IMR-90 (cell line): ENCODE measurements around the gene ADSS1. TPM values are rescaled to one million over a fixed set of nuclear protein-coding genes. Genes with fewer than 3 reads are reported as not detected.
A peak's percentile ranks its signal among the peaks of the same experiment; 100 is the strongest.

Source experiments
- ATAC-seq: fragments of 200-7000 bp; cut with Tn5 transposase; 2 replicates; pipeline ENCODE4 v1.9.1; 2020; ENCODE audit warnings: low read depth, mild to moderate bottlenecking, moderate library complexity
- BruUV-seq: library from RNA; stranded (reverse); fragments of 400-500 nt; replicated peaks from 2 replicates; lab custom pipeline; 2021; lab: Mats Ljungman, UMichigan
- CTCF ChIA-PET: fragments of 300-600 bp; formaldehyde crosslinking; extraction: SDS; loops from one replicate; lab custom pipeline; 2021; ENCODE audit warnings: antibody characterized with exemption; lab: Yijun Ruan, JAX
- POLR2A ChIA-PET: fragments of 300-600 bp; sonication (Branson Sonifier 250); formaldehyde crosslinking; loops from one replicate; lab custom pipeline; 2022; ENCODE audit warnings: antibody characterized with exemption; ENCODE audit not compliant: unreplicated experiment; lab: Charles Lee
- DNase-seq: peaks from one replicate; pipeline ENCODE4 v3.0.0; 2013
- H2AFZ ChIP-seq: replicated peaks from 2 replicates; pipeline ENCODE3; 2013; ENCODE audit warnings: low read length, mild to moderate bottlenecking; ENCODE audit not compliant: poor library complexity
- H2AK5ac ChIP-seq: 2 replicates; pipeline ENCODE4 v1.6.1; 2013; ENCODE audit warnings: low read depth, low read length, inconsistent platforms
- H2AK9ac ChIP-seq: replicated peaks from 2 replicates; pipeline ENCODE3; 2013; ENCODE audit warnings: mild to moderate bottlenecking, low read depth, low read length, moderate library complexity; ENCODE audit not compliant: poor library complexity
- H2BK120ac ChIP-seq: 2 replicates; pipeline ENCODE4 v1.6.1; 2013; ENCODE audit warnings: low read depth, low read length, inconsistent platforms
- H2BK15ac ChIP-seq: 3 replicates; pipeline ENCODE4 v1.6.1; 2013; ENCODE audit warnings: low read depth, low read length, inconsistent platforms
- H2BK20ac ChIP-seq: 2 replicates; pipeline ENCODE4 v1.6.1; 2013; ENCODE audit warnings: low read depth, mild to moderate bottlenecking, inconsistent platforms, low read length, moderate library complexity
- H2BK5ac ChIP-seq: 2 replicates; pipeline ENCODE4 v1.6.1; 2013; ENCODE audit warnings: mild to moderate bottlenecking, low read depth, low read length, inconsistent platforms; ENCODE audit not compliant: poor library complexity, severe bottlenecking
- H3K14ac ChIP-seq: replicated peaks from 2 replicates; pipeline ENCODE4 v1.6.1; 2013; ENCODE audit warnings: low read depth, low read length, inconsistent platforms
- H3K18ac ChIP-seq: 2 replicates; pipeline ENCODE4 v1.6.1; 2013; ENCODE audit warnings: low read depth, low read length, control low read depth
- H3K23ac ChIP-seq: 2 replicates; pipeline ENCODE4 v1.6.1; 2013; ENCODE audit warnings: low read depth, low read length, inconsistent platforms
- H3K27ac ChIP-seq: 2 replicates; pipeline ENCODE4 v1.5.1; 2013; ENCODE audit warnings: mild to moderate bottlenecking, control low read depth, low read length; ENCODE audit not compliant: insufficient read depth
- H3K27me3 ChIP-seq: 2 replicates; pipeline ENCODE4 v1.6.1; 2013; ENCODE audit warnings: low read length; ENCODE audit not compliant: control insufficient read depth, insufficient read depth
- H3K36me3 ChIP-seq: 2 replicates; pipeline ENCODE4 v1.6.1; 2013; ENCODE audit warnings: low read length, mixed read lengths; ENCODE audit not compliant: control insufficient read depth, insufficient read depth
- H3K4ac ChIP-seq: 2 replicates; pipeline ENCODE4 v1.6.1; 2013; ENCODE audit warnings: low read depth, low read length, inconsistent platforms
- H3K4me1 ChIP-seq: 2 replicates; pipeline ENCODE4 v1.6.1; 2013; ENCODE audit warnings: low read length, mixed read lengths; ENCODE audit not compliant: control insufficient read depth, insufficient read depth
- H3K4me2 ChIP-seq: 2 replicates; pipeline ENCODE4 v1.6.1; 2013; ENCODE audit warnings: low read depth, mild to moderate bottlenecking, control low read depth, low read length, moderate library complexity
- H3K4me3 ChIP-seq: 2 replicates; pipeline ENCODE4 v1.5.1; 2013; ENCODE audit warnings: low read depth, mild to moderate bottlenecking, control low read depth, low read length, moderate library complexity; ENCODE audit not compliant: insufficient read depth
- H3K56ac ChIP-seq: 2 replicates; pipeline ENCODE4 v1.6.1; 2013; ENCODE audit warnings: low read length, inconsistent platforms; ENCODE audit not compliant: insufficient read depth; ENCODE audit errors: extremely low read depth
- H3K79me1 ChIP-seq, 2 experiments: 2 replicates each; pipeline ENCODE4 v1.6.1; 2013; ENCODE audit warnings: low read length in 2 of 2, inconsistent platforms in 1 of 2, low read depth in 1 of 2
- H3K9ac ChIP-seq: 2 replicates; pipeline ENCODE4 v1.6.1; 2013; ENCODE audit warnings: low read depth, low read length, control low read depth
- H3K9me1 ChIP-seq: 2 replicates; pipeline ENCODE4 v1.6.1; 2013; ENCODE audit warnings: low read length, inconsistent platforms; ENCODE audit not compliant: insufficient read depth
- H3K9me3 ChIP-seq: 2 replicates; pipeline ENCODE4 v1.6.1; 2013; ENCODE audit warnings: low read length; ENCODE audit not compliant: control insufficient read depth, insufficient read depth
- H4K20me1 ChIP-seq: 2 replicates; pipeline ENCODE4 v1.6.1; 2013; ENCODE audit warnings: low read length, inconsistent platforms; ENCODE audit not compliant: insufficient read depth
- H4K5ac ChIP-seq: 2 replicates; pipeline ENCODE4 v1.6.1; 2013; ENCODE audit warnings: mild to moderate bottlenecking, low read depth, low read length, control low read depth
- H4K8ac ChIP-seq, 2 experiments: 2 replicates each; pipeline ENCODE4 v1.6.1; 2013; ENCODE audit warnings: low read depth in 2 of 2, low read length in 2 of 2, control low read depth in 1 of 2, inconsistent platforms in 1 of 2
- H4K91ac ChIP-seq: 2 replicates; pipeline ENCODE4 v1.6.1; 2013; ENCODE audit warnings: low read depth, low read length, inconsistent platforms; ENCODE audit not compliant: insufficient read depth
- ELK1 ChIP-seq: fragments of 150-350 bp; IDR thresholded peaks from 2 replicates; pipeline ENCODE4 v1.6.1; 2016; ENCODE audit warnings: low read depth, mild to moderate bottlenecking, low read length, moderate library complexity, borderline replicate concordance
- FOS ChIP-seq: fragments of 150-350 bp; IDR thresholded peaks from 2 replicates; pipeline ENCODE4 v1.6.1; 2016; ENCODE audit warnings: low read depth, low read length
- MAFK ChIP-seq: IDR thresholded peaks from 2 replicates; pipeline ENCODE4 v1.6.1; 2012; ENCODE audit warnings: low read depth, low read length, improper control_type of control experiment
- MAZ ChIP-seq: IDR thresholded peaks from 2 replicates; pipeline ENCODE4 v1.6.1; 2012; ENCODE audit warnings: low read depth, mild to moderate bottlenecking, low read length, improper control_type of control experiment, moderate library complexity, borderline replicate concordance
- MXI1 ChIP-seq: IDR thresholded peaks from 2 replicates; pipeline ENCODE4 v1.6.1; 2012; ENCODE audit warnings: low read depth, mild to moderate bottlenecking, low read length, moderate library complexity, borderline replicate concordance
- NFE2L2 ChIP-seq: fragments of 150-350 bp; IDR thresholded peaks from 2 replicates; pipeline ENCODE4 v1.6.1; 2016; ENCODE audit warnings: low read depth, mild to moderate bottlenecking, low read length
- RAD21 ChIP-seq: IDR thresholded peaks from 2 replicates; pipeline ENCODE4 v1.6.1; 2012; ENCODE audit warnings: low read length, improper control_type of control experiment
- SMC3 ChIP-seq: fragments of 150-350 bp; IDR thresholded peaks from 2 replicates; pipeline ENCODE4 v1.6.1; 2016; ENCODE audit warnings: low read depth, mild to moderate bottlenecking, antibody characterized with exemption, low read length, moderate library complexity
- WGBS, 2 experiments: methylation state at CpG; one replicate each; pipeline versions ENCODE4 v1.1.5 to v1.1.7; 2013; ENCODE audit warnings: missing lambda C conversion rate in 2 of 2; ENCODE audit not compliant: insufficient read length in 1 of 2; ENCODE audit errors: extremely low coverage in 2 of 2; 5-methylcytosine and 5-hydroxymethylcytosine counted together
- dilution Hi-C: fragments of 300-500 bp; cut with HindIII; formaldehyde crosslinking; loops from one replicate; pipeline ENCODE4 v1.14.3; 2018; ENCODE audit warnings: low sequenced_read_pairs; ENCODE audit not compliant: unreplicated experiment
- in situ Hi-C: fragments of 300-500 bp; cut with MboI; formaldehyde crosslinking; loops from 3 replicates; pipeline ENCODE4 v1.14.3; 2019; ENCODE audit warnings: low sequenced_read_pairs, inconsistent platforms, mixed read lengths
- intact Hi-C: fragments of 100-400 bp; cut with micrococcal nuclease; formaldehyde crosslinking; loops from 2 replicates; pipeline ENCODE4 v1.10.0; 2022
- polyA plus RNA-seq, 3 experiments: library from polyadenylated mRNA; depleted of rRNA; stranded (reverse); fragments of >200 nt; gene quantifications; 2 replicates each; pipeline ENCODE4 v1.2.3, GENCODE V29; 2012; ENCODE audit warnings: low replicate concordance in 1 of 3
- total RNA-seq: library from RNA; depleted of rRNA; stranded (reverse); fragments of >200 nt; gene quantifications from 2 replicates; pipeline ENCODE4 v1.2.3, GENCODE V29; 2012

The ADSS1 gene
- total and polyA plus RNA-seq, 2 of the 4 experiments (the other 2 are of a cell fraction), result 1.8 to 5.2 TPM

GRCh38 chr14:104686624-104687517, 37.2 kb upstream of the ADSS1 start (continued):
- TF ChIP-seq MXI1 (no peak), FOS (no peak)

- no peaks in the 10 kb centered on the region for H3K9me3 ChIP-seq
- DNase-seq (no peak), ATAC-seq (peak; percentile 19; the same call in 1 of the 2 replicates)
- no peak overlapping the region for H3K56ac ChIP-seq
- no peak overlapping the region for H3K27ac ChIP-seq
- no peak overlapping the region for H2BK20ac ChIP-seq
- WGBS, 2 experiments, result 35% methylated on average over 18 of the region's 31 CpGs; no CpG with 5 or more reads in 1 of the 2 experiments
- peaks cover under 1 to 23% of the 10 kb centered on the region in 2 experiments for H3K79me1 ChIP-seq
- no peaks in the 10 kb centered on the region for H3K27me3 ChIP-seq
- peak overlapping the region; percentile 97 for H2AK9ac ChIP-seq
- H3K4ac ChIP-seq, result peak overlapping the region; percentile 64
- H4K5ac ChIP-seq, result no peak overlapping the region
- H3K36me3 ChIP-seq, result peaks cover 13% of the 10 kb centered on the region
- peaks cover 34% of the 10 kb centered on the region for H3K4me1 ChIP-seq
- TF ChIP-seq NFE2L2 (no peak), MXI1 (no peak), MAZ (no peak), RAD21 (no peak), FOS (no peak), SMC3 (no peak), MAFK (no peak), ELK1 (no peak)
- no peak overlapping the region for H2BK5ac ChIP-seq
- no peak overlapping the region for H3K14ac ChIP-seq
- H4K8ac ChIP-seq, result peak overlapping the region; percentile 45 to 71; a peak in 3 of 4 replicates
- no peak overlapping the region; the same call in 2 of the 3 replicates for H2BK15ac ChIP-seq
- H3K9me1 ChIP-seq, result peaks cover 5% of the 10 kb centered on the region; the same call in 1 of the 2 replicates
- POLR2A ChIA-PET, result no interaction called here
- H2AK5ac ChIP-seq, result peak overlapping the region; percentile 45; the same call in 1 of the 2 replicates
- CTCF ChIA-PET, result interaction anchor here (0.8 kb wide), 1 partner anchor 21 kb away, joined by 3 read pairs; no protein-coding TSS in a partner anchor
- no peak overlapping the region for H3K23ac ChIP-seq
- dilution Hi-C loops (no loop called here), in situ Hi-C loops (no loop called here), intact Hi-C loops (loop anchor here (5.0 kb wide), 1 partner anchor 36 kb away; no protein-coding TSS in a partner anchor)
- no peak overlapping the region for H3K9ac ChIP-seq
- peak overlapping the region; percentile 26 for H2BK120ac ChIP-seq
- no peak overlapping the region for H3K4me3 ChIP-seq
- H3K4me2 ChIP-seq, result no peak overlapping the region
- H3K18ac ChIP-seq, result no peak overlapping the region
- H4K91ac ChIP-seq, result peak overlapping the region; percentile 68
- no TSS peak for BruUV-seq
- peaks cover 28% of the 10 kb centered on the region for H4K20me1 ChIP-seq
- peak overlapping the region; percentile 84 for H2AFZ ChIP-seq
These were observed 36.2 kb upstream of the ADSS1 start for GRCh38 chr14:104687601-104688504.
